Transverse colon (tissue), 4 donors: ENCODE measurements around the gene RPS14. TPM values are rescaled to one million over a fixed set of nuclear protein-coding genes. Genes with fewer than 3 reads are reported as not detected.
"Not testable (repeated sequence)": the region's sequence is repeated elsewhere in the genome, so short reads cannot be mapped to it uniquely, and the experiment has no call there.

Source experiments
- DNase-seq: peaks from one replicate; pipeline ENCODE4 v3.0.0-alpha.2; 2019
- H3K27ac ChIP-seq, 4 donors: fragments of 200-600 bp; sonication (generic); 2 replicates each; pipeline ENCODE4 v1.5.1; 2016 to 2018; ENCODE audit warnings: inconsistent platforms in 4 of 4
- H3K27me3 ChIP-seq: fragments of 200-600 bp; sonication (generic); 2 replicates; pipeline ENCODE4 v1.5.1; 2017; ENCODE audit warnings: inconsistent platforms
- H3K36me3 ChIP-seq, 4 donors: fragments of 200-600 bp; sonication (generic); 2 replicates each; pipeline ENCODE4 v1.5.1; 2017 to 2019; ENCODE audit warnings: inconsistent platforms in 4 of 4
- H3K4me1 ChIP-seq, 4 donors: fragments of 200-600 bp; sonication (generic); 2 replicates each; pipeline ENCODE4 v1.5.1; 2017 to 2020; ENCODE audit warnings: inconsistent platforms in 4 of 4
- H3K4me3 ChIP-seq, 4 donors: fragments of 200-600 bp; sonication (generic); 1 replicate in 1 of 4; 2 replicates in 3 of 4; pipeline versions ENCODE4 v1.5.1 to v1.6.1; 2017 to 2019; ENCODE audit warnings: inconsistent platforms in 4 of 4
- H3K9me3 ChIP-seq, 2 donors: fragments of 200-600 bp; sonication (generic); 2 replicates each; pipeline ENCODE4 v1.5.1; 2017 to 2019; ENCODE audit warnings: inconsistent platforms in 2 of 2
- CTCF ChIP-seq, 5 experiments: fragments of 200-600 bp in 3 of 5; fragments of 450-650 bp in 2 of 5; sonication (generic) in 3 of 5; IDR thresholded peaks; 1 replicate in 2 of 5; 2 replicates in 3 of 5; pipeline ENCODE4 v1.5.1; 2016 to 2017; ENCODE audit warnings: antibody characterized with exemption in 5 of 5, inconsistent platforms in 3 of 5, mild to moderate bottlenecking in 2 of 5, moderate library complexity in 1 of 5
- EP300 ChIP-seq: sonication (generic); formaldehyde crosslinking; IDR thresholded peaks from one replicate; pipeline ENCODE4 v1.6.1; 2017; ENCODE audit warnings: antibody characterized with exemption, low read depth
- POLR2A ChIP-seq: fragments of 450-650 bp; IDR thresholded peaks from one replicate; pipeline ENCODE4 v1.6.1; 2016; ENCODE audit warnings: antibody characterized with exemption, mild to moderate bottlenecking, moderate library complexity
- POLR2AphosphoS5 ChIP-seq, 3 donors: sonication (generic); formaldehyde crosslinking; IDR thresholded peaks; one replicate each; pipeline ENCODE4 v1.6.1; 2016; ENCODE audit warnings: antibody characterized with exemption in 3 of 3
- whole genome bisulfite sequencing, 2 donors: methylation state at CpG; one replicate each; pipeline ENCODE4 v1.1.5; 2018; ENCODE audit warnings: low coverage in 1 of 2; 5-methylcytosine and 5-hydroxymethylcytosine counted together
- in situ Hi-C, 4 donors: fragments of 200-750 bp; cut with MboI; loops; one replicate each; pipeline versions ENCODE4 v1.15.0 to v1.15.1; 2017; ENCODE audit warnings: low sequenced_read_pairs in 3 of 4, low pct_ligation_motif_present in 1 of 4, low pct_unique_long_range_greater_than_20kb in 1 of 4
- intact Hi-C: fragments of 100-400 bp; cut with DNase I; formaldehyde crosslinking; loops from one replicate; pipeline ENCODE4 v1.15.1; 2023; ENCODE audit warnings: low total_unique reads
- total RNA-seq, 4 donors: library from RNA; depleted of rRNA; stranded (reverse); fragments of >200 nt; gene quantifications; one replicate each; pipeline ENCODE4 v1.1.0, GENCODE V29; 2016

RPS14 gene
- total RNA-seq, 4 donors from 2014 or later: 1,179 to 2,387 (median 1,878) TPM

GRCh38 chr5:150422758-150423157 lies 26.8 kb downstream of the RPS14 start:
- WGBS, 2 donors: 83 to 86% methylated on average over 1 to 3 of the region's 3 CpGs
- intact Hi-C loops (no loop called here), in situ Hi-C loops (no loop called here)

GRCh38 chr5:150422075-150422474 lies 27.5 kb downstream of the RPS14 start:
- intact Hi-C loops: no loop called here
- 68% methylated on average over 4 of the region's 4 CpGs; no CpG with 5 or more reads in 1 of the 2 donors for WGBS, 2 donors
- no peak for DNase-seq
- Histone ChIP-seq H3K4me1 (no peaks in the 10 kb centered on the region), H3K27ac (no peak overlapping the region), H3K27me3 (no peaks in the 10 kb centered on the region), H3K9me3 (no peaks in the 10 kb centered on the region), H3K4me3 (no peak overlapping the region), H3K36me3 (no peaks in the 10 kb centered on the region)
- in situ Hi-C loops: no loop called here
- TF ChIP-seq POLR2A (no peak), POLR2AphosphoS5 (IDR thresholded peaks at IDR 0.05) (no peak), EP300 (no peak), CTCF (IDR thresholded peaks at IDR 0.05) (no peak)

More at GRCh38 chr5:150422758-150423157, 26.8 kb downstream of the RPS14 start:
- no peak for DNase-seq
- H3K27me3 ChIP-seq: no peaks in the 10 kb centered on the region
- peaks cover 0 to 3% (median 0%) of the 10 kb centered on the region in 4 donors for H3K4me1 ChIP-seq
- H3K27ac ChIP-seq: no peak overlapping the region
- H3K36me3 ChIP-seq: no peaks in the 10 kb centered on the region
- TF ChIP-seq EP300 (no peak), CTCF (IDR thresholded peaks at IDR 0.05) (no peak), POLR2A (no peak), POLR2AphosphoS5 (IDR thresholded peaks at IDR 0.05) (no peak)
- H3K9me3 ChIP-seq: no peaks in the 10 kb centered on the region
- no peak overlapping the region for H3K4me3 ChIP-seq

- no peaks in the 10 kb centered on the region for H3K4me1 ChIP-seq
- WGBS, 2 donors: 59 to 74% methylated on average over 6 to 7 of the region's 7 CpGs
- intact Hi-C loops (no loop called here), in situ Hi-C loops (no loop called here)
- no peak for DNase-seq
- H3K4me3 ChIP-seq: no peak overlapping the region
- H3K27ac ChIP-seq: no peak overlapping the region
- TF ChIP-seq CTCF (IDR thresholded peaks at IDR 0.05) (no peak), EP300 (no peak), POLR2A (no peak), POLR2AphosphoS5 (IDR thresholded peaks at IDR 0.05) (no peak)
- H3K9me3 ChIP-seq: no peaks in the 10 kb centered on the region
- H3K27me3 ChIP-seq: no peaks in the 10 kb centered on the region
- no peaks in the 10 kb centered on the region for H3K36me3 ChIP-seq
These were observed 29.8 kb downstream of the RPS14 start for GRCh38 chr5:150419630-150420270.

GRCh38 chr5:150413902-150414790 lies 35.4 kb downstream of the RPS14 start:
- intact Hi-C loops, H3K4me3 ChIP-seq, H3K36me3 ChIP-seq, H3K9me3 ChIP-seq, in situ Hi-C loops, H3K27me3 ChIP-seq, DNase-seq: not testable (repeated sequence)
- 82 to 92% methylated on average over 4 to 16 of the region's 16 CpGs for WGBS, 2 donors
- peaks cover 14 to 29% (median 16%) of the 10 kb centered on the region in 4 donors for H3K4me1 ChIP-seq
- peak overlapping the region; percentile 87 to 89 (median 87) for H3K27ac ChIP-seq
